GM21423 (cell line): ENCODE data around the gene NPTX1.

Experiments
- ATAC-seq: cut with Tn5 transposase; IDR thresholded peaks from one replicate; pipeline ENCODE4 v1.9.1; 2021; ENCODE audit warnings: mild to moderate bottlenecking, moderate library complexity; ENCODE audit not compliant: unreplicated experiment

NPTX1 gene

GRCh38 chr17:80429356-80430275 lies 46.8 kb downstream of the NPTX1 start:
- ATAC-seq, result no peak

DNA sequence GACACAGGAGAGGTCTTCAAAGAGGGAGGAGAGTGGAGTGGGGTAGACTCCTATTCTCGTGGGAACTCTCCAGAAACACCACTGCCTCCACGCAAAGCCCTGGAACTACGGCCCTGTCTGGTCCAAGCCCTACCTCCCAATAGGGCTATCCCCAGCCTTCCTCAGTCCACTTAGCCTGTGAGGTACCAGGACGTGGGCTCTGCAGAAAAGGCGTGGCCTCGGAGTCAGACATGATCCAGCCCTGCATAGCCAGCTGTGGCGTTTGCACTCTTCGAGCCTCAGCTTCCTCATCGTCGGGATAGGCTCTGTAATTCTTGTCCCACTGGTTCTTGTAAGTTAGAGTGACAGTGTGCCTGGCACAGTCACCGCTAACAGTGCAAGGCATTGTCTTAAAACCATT lies 47.6 kb downstream of the NPTX1 start:
- ATAC-seq, result no peak

DNA sequence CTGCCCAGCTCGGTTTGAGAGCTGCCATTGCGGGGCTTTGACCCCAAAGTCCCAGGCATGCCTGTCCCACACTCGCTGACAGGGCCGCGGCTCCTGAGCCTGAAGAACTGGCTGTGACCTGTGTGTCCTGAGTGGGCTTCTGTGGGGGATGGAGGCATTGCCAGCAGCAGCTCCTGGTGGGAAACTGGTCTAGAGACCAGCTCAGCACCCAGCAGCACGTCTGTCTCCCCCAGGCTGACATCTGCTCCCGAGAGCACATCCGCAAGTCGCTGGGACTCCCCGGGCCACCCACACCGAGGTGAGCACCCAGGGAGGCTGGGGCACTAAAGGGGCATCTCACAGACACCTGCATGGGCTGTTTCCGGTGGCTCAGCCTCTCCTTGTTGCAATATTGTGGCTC lies 48.0 kb downstream of the NPTX1 start:
- no peak for ATAC-seq

DNA sequence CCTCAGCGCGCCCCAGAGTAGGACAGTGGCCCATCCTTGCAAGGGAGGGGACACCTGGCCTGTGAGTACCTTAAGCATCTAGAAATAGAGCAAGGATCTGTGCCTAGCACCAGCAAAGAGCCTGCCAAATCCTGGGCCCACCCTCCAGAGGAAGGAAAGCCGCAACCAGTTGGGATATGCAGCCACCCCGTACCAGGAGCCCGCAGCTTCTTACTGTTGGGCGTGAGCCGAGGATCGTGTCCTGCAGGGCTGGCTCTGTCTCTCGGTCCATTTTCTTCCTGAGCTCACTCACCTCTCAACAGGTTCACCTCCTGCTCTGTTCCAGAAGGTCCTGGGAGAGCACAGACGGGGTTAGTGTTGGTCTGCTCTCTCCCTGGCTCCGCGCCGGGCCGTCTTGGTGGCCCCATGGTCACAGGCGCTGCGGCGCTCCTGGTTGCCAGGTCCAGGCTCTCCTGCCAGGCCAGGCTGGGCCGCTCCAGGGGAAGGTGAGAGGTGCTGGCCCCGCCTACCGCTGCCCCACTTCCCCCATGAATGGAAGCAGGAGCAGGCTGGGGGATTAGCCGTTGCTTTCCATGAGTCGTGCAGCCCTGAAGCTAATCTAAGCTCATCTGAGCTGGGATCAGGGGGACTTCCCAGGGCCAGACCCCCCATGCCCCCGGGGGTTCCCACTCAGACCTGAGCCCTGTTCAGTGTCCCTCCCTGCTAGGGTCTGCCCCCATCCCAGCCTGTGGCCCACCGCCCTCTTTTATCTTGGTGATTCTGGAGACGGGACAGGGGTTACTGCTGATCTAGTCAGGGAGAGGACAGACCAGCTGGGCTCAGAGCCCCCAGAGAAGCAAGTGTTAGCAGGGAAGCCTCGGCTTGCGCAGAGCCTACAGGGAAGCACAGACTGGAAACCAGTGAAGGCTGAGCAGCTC lies 48.8 kb downstream of the NPTX1 start:
- no peak for ATAC-seq

DNA sequence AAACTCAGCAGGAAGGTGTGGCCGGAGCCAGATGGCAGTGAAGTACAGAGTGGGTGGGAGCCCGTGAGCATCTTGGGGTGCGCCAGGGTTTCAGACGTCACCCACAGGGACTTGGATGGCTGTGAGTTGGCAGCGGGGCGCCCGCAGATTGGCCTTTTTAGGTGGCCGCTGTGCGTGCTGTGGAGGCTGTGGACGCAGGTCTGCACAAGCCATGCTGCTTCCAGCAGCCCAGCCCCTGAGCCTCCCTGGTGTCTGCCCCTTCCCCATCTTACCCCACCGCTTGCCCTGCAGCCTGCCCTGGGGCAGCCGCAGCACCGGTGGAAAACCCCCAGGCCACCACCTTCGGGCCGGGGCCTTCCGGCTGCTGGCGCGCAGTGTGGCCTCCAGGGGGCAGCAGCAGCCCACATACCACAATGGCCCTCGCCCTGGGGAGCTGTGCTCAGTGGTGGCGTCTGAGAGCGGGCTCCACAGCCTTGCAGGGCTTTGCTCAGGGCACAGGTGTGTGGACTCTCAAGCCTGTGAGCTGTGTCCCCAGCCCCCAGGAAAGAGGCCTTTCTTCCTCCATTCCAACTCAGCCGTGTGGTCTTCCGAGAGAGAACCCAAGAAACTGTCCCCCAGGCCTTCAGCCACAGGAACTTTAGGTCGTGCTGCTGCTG lies 49.6 kb downstream of the NPTX1 start:
- peak; percentile 49 for ATAC-seq

GRCh38 chr17:80425835-80426426 lies 50.5 kb downstream of the NPTX1 start:
- ATAC-seq, result no peak

DNA sequence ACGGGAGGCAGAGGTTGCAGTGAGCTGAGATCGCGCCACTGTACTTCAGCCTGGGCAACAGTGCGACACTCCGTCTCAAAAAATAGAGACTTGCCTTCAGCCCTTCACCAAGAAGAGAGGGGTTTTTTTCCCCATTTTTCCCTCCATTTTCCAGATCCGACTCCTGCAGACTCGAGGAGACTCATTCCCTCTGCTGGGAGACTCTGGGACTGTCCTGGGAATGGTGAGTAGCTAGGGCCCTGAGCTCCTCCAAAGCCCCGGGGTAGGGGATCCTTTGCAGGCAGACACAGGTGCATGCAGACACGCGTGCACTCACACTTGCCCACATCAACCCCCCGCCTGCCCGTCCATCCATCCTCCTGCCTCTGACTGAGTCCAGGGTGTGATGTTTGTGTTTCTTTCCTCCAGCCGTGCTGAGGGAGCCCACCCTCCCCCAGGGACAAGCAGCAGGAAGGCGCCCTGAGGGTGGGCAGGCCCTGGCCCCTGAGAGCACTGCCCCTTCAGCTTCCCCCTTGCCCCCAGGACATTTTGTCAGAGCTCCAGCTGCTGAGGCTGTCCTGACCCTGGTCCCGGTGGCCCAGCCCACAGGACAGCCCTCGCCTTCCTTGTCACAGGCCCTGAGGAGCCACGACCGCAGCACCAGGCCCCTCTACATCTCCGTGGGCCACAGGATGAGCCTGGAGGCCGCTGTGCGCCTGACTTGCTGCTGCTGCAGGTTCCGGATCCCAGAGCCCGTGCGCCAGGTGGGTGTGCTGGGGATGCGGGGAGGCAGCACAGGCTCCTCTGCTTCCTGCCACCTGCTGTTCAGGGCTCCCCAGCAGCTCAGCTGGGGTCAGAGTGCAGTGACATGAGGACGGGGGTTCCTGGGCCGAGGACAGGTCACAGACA lies 51.3 kb downstream of the NPTX1 start:
- no peak for ATAC-seq

GRCh38 chr17:80424261-80424660 lies 52.1 kb downstream of the NPTX1 start:
- no peak for ATAC-seq

DNA sequence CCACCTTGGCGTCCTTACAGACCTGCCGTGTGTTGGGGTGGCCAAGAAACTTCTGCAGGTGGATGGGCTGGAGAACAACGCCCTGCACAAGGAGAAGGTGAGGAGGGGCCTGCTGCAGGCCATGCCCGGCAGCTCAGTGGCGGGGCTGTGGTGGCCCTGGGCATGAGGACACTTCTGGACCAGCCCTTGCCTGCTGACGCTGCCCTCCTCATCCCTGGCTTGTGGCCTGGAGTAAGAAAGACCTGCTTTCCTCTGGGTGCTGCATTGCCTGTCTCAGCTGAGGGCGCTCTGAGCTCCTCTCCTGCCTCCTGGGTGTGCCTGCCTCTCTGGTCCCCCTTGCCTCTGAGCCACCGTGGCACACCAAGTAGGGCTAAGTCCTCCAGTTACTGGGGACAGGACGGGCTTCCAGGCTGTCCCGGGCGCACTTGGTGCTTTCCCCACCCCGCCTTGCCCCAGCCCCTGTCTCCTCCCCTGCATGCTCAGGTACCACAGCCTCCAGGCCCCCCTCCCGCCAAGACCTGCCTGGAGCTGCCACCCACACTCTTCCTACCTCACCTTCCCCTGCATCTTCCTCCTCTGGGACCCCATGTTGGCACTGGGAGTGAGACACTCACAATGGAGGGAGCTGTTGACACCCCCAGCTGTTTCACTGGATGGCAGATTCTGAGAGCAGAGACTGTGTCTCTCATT lies 52.7 kb downstream of the NPTX1 start:
- ATAC-seq, result no peak

DNA sequence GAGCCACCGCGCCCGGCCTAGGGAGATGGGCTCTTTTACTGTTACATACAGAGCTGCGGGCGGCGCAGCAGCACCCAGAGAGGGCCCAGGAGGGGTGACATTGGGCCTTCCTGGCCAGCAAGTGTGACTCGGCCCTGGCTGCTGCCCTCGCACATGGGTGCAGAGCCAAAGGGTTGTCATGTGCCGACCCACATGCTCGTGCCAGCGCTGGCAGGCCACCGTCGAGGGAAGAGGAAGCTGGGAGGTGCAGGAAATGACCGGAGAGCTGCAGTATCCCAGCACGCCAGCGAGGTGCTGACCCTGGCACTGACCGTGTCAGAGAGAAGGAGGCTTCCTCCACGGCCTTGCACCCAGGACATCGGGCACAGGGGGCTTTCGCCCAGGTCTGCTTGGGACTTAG lies 53.4 kb downstream of the NPTX1 start:
- ATAC-seq, result no peak

DNA sequence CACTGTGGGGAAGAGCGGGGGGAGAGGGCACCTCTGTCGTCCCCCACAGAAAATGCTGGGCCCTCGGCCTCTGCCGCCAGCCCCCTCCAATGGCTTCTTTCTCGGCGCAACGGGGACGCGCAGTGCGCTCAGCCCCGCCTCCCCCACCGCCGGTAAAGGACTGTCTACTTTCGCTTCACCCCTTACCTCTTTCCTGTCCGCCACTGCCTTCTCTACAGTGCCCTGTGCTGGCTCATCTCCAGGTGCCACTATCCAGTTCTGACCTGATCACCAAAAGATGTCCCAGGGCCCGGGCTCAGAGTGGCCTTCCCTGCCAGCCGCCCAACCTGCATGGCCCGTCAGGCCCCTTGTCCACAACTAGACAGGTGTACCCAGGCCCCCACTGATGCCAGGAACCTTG lies 54.1 kb downstream of the NPTX1 start:
- ATAC-seq, result no peak

DNA sequence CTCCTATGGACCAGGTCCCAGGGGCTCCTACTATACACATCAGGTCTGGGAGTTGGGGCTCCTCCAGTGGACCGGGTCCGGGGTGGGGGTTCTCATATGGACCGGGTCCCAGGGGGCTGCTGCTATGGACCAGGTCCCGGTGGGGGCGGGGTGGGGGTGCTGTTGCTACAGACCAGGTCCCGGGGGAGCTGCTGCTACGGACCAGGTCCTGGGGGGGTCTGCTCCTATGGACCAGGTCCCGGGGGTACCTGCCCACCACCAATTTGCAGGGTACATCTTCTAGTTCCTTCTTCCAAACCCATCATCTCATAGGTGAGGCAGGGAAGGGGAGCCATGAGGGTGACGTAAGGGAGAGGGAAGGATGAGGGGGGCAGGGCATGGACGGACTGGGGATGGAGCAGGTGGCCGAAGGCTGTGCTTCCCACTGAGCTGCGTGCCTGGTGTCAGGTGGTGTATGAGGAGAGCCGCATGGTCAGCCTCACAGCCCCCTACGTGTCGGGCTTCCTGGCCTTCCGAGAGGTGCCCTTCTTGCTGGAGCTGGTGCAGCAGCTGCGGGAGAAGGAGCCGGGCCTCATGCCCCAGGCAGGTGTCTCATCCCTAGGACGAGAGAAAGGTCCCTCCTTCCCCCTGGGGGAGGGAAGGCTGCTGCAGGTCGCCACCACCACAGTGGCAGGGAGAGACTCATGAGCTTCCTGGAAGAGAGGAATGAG lies 54.9 kb downstream of the NPTX1 start:
- no peak for ATAC-seq

- no peak for ATAC-seq
Measured at GRCh38 chr17:80419255-80419654, 57.2 kb downstream of the NPTX1 start.

GRCh38 chr17:80418589-80418988 lies 57.8 kb downstream of the NPTX1 start:
- ATAC-seq, result no peak
